Measurements from ENCODE around the gene RAD54L.
"Not testable (repeated sequence)": the region's sequence is repeated elsewhere in the genome, so short reads cannot be mapped to it uniquely, and the experiment has no call there.

RAD54L gene

GRCh38 chr1:46247436-46248121, at the start of gene RAD54L:
Gene RAD54L (plus strand): TSS chr1:46247763. CDS start chr1:46248406, 643 bp downstream.
- DNase-seq (ENCODE audit: low spot score), result peak; percentile 99

DNA sequence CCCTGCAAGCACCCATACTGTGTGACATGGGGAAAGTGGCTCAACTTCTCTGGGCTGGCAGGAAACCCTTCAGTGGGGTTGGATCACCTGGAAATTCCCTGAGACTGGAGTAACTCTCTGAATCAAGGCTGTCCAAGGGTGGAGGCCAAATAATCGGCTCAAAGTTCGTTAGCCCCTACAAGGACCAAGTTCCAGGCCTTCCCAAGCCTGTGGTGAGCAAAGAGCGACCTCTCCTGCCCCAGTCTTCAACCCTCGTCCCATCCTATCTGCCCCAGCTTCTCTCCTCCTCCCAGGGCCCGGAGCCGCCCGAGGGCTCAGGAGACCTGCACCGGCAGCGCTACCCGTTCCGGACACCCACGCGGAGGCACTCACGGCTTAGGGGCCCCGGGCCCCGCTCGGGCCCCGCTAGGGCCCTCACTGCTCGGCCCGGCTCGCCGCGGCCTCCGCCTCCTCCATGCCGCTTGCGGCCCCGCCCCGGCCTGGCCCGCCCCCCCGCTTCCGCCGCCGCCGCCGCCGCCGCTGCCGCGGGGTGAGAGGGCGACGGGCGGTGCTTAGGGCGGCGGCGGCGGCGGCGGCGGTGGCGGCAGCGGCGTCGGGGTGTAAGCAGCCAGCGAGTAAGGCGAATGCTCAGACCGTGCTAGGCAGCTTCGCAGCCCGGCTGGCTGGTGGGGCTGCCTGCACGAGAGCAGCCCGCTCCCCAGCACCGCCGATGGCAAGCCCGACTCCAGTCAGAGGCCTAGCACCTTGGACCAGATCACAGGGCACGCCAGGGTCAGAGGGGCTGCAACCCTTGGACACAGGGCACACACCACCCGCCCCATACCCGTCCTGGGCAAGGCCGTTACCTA, 49.4 kb upstream of the RAD54L start, which contains the start of gene POMGNT1:
Gene POMGNT1 (minus strand): TSS at position 471 of the 848 bp plus-strand sequence. CDS start 613 bp downstream, outside the sequence.
- DNase-seq (ENCODE audit: low spot score), result peak; percentile 97

DNA sequence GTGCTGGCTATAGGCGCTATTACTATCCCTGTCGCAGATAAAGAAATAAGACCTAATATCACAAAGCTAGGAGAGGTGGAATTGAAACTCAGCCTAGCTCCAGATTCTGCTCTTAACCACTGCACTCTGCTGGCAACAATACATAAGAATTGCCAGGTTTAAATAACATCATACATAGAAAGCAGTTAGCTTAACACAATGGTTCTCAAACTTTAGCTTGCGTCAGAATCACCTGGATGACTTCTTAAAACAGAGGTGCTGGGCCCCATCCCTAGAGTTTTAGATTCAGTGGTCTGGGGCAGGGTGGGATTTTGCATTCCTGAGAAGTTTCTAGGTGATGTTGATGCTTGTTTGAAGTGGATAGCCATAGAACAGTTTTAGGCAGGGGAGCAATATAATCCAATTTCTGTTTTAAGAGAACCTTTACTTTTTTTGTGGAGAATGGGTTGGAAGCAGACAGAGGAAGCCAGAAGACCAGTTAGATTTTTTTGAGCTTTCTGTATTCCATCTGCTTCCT, 48.3 kb upstream of the RAD54L start:
- no peak for DNase-seq (ENCODE audit: low spot score)

- DNase-seq (ENCODE audit: low spot score), result no peak
Measured at GRCh38 chr1:46203738-46204405, 43.7 kb upstream of the RAD54L start.

DNA sequence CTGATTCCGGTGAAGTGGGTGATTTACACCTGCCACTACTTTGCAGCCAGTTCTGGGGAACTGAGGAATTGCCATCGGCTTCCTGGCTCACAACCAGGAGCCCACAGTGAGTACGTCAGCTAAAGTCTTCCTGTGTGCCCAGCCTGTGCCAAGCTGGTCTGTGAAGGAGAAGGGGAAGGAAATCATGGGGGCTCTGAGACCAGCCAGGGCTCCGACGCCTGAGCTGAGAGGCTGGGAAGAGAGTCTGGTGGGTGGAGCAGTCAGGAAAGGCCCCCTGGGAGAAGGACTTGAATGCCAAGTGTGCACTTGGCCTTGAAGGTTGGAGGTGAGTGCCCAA, 43.2 kb upstream of the RAD54L start:
- no peak for DNase-seq (ENCODE audit: low spot score)

DNA sequence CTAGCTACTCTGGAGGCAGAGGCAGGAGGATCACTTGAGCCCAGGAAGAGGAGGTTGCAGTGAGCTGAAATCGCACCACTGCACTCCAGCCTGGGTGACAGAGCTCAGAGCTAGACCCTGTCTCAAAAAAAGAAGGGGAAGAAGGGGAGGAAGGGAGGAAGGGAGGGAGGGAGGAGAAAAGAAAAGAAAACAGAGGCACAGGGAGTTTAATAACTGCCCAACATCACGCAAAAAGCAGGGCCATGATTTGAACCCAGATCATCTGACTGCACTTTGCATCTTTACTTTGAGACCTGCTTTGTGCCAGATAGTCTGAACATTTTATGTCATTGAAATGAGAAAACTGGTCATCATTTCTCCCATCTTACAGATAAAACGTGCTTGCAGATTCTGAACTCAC, 42.4 kb upstream of the RAD54L start:
- DNase-seq (ENCODE audit: low spot score), result no peak

DNA sequence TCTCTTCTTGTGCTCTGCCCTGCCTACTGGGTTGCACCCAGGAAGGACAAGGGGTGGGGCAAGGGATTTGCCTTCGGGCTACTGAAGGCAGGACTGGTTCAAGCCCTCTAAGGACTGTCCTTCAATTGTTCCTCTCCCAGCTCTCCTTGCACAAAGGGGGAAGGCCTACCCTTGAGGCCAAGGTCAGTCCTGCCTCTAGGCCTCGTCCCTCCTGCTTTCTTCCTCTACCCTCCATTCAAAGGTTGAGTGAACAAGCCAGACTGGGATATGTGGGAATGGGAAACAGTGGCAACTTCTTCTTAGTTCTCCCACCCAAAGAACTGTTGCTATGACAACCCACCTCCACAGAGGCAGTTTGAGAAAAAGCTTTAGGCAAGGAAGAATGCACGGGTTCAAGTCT, 41.8 kb upstream of the RAD54L start:
- no peak for DNase-seq (ENCODE audit: low spot score)

DNA sequence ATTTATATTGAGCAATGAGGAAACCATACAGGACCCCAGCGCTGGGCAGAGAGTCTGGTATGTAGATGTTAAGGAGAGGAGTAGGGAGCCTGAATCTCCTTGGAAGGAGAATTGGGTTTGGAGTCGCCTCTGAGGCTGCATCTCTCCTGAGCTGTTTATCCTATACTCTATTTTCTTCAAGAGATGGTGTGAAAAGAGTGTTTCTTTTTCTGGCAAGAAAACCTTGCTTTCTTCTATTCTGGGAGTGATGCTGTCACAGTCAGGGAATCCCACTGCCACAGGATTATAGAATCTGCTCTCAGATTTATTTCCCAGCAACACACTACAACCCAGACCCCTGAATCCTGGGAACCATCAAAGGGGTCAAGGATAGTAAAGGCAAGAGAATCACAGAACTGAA, 41.2 kb upstream of the RAD54L start:
- no peak for DNase-seq (ENCODE audit: low spot score)

DNA sequence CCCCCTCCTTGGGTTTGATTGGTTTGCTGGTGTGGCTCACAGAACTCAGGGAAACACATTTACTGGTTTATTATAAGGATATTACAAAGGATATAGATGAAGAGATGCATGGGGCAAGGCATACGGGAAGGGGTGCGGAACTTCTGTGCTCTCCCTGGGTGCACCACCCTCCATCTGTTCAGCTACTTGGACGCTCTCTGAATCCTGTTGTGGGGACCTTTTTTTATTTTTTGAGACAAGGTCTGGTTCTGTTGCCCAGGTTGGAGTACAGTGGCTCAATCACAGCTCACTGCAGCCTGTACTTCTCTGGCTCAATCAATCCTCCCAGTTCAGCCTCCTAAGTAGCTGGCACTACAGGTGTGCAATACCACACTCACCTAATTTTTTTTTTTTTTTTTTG, 37.0 kb upstream of the RAD54L start:
- DNase-seq (ENCODE audit: low spot score), result no peak

DNA sequence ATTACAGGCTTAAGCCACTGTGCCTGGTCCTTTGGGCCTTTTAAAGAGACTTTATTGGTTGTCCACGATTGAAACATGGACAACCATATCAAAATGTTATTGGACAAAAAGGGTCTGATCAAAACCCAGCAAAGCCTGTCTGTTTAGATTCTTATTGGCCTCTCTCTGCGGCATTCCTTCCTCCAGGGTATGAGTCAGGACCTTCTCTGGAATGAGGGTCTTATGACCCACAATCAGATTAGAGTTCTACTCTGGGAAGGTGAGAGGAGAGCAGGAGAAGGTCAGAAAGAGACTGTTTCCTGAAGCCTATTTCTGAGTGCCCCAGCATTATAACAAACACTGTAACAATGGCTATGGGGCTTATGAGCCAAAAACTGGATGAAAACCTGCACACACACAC, 36.5 kb upstream of the RAD54L start:
- no peak for DNase-seq (ENCODE audit: low spot score)

- DNase-seq (ENCODE audit: low spot score), result no peak
Measured at GRCh38 chr1:46215504-46215903, 32.1 kb upstream of the RAD54L start.

DNA sequence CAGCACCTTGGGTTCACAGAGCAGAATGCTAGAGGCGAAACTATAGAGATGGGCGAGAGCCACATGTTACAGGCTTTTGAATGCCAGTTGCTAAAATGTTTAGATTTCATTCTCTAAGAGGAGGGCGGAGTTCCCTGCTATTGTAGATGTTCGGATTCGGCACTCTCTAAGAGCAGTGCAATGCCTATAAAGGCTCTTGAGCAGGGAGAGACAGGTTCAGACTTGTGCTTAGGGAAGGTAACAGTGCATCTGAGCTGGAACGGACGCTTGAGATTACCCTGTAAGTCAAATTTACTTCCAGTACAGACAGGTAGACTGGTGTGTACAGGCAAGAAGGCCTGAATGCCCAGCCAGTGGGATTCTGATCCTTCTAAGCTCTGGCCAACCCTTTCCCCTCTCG, 29.1 kb upstream of the RAD54L start:
- no peak for DNase-seq (ENCODE audit: low spot score)

DNA sequence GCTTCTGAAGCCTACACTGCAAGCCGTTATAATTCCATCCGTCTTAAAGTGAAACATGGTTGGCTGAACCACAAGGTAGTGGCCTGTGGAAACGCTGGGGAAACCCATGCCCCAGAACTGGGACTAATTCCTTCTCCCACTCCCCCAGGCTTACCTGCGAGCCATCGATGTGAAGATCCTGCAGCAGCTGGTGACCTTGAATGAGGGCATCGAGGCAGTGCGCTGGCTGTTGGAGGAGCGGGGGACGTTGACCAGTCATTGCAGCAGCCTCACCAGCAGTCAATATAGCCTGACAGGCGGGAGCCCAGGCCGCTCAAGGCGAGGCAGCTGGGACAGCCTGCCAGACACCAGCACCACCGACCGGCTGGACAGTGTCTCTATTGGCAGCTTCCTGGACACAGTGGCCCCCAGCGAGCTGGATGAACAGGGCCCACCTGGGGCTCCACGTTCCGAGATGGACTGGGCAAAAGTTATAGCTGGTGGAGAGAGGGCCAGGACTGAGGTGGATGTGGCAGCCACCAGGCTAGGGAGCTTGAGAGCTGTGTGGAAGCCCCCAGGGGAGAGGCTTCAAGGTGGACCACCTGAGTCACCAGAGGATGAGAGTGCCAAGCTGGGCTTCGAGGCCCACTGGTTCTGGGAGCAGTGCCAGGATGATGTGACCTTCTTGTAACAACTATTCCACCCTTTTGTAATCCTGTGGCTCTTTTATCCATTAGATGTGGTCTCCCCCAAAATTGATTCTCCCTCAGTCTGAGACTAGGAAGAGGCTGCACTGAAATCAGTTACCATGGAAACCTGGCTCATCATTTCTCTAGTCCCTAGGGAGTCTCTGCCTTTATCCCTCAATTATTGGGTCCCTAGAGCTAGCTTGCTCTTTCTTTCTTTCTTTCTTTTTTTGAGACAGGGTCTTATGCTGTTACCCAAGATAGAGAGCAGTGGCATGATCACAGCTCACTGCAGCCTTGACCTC, 27.7 kb upstream of the RAD54L start:
- DNase-seq (ENCODE audit: low spot score), result no peak

DNA sequence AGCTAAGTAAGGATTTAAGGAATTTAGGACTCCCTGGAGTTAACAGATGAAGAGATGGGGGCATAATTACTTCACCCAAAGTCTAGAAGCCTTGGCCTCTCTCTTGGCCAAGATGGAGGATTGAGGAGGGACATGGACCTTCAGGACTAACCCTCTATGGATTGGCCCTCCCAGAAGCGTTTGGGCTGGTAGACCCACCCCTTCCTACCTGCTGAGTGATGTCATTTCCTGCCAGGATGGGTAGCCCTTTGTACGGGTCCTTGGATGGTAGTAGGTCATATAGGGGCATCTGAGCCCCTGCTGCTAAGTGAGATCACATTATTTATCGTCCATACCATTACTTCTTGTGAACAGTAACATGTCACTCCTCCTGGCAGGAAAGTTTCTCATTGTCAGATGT, 26.8 kb upstream of the RAD54L start:
- no peak for DNase-seq (ENCODE audit: low spot score)

GRCh38 chr1:46221749-46222148, 25.8 kb upstream of the RAD54L start:
- DNase-seq (ENCODE audit: low spot score), result no peak

GRCh38 chr1:46223055-46223454, 24.5 kb upstream of the RAD54L start:
- DNase-seq (ENCODE audit: low spot score), result not testable (repeated sequence)

DNA sequence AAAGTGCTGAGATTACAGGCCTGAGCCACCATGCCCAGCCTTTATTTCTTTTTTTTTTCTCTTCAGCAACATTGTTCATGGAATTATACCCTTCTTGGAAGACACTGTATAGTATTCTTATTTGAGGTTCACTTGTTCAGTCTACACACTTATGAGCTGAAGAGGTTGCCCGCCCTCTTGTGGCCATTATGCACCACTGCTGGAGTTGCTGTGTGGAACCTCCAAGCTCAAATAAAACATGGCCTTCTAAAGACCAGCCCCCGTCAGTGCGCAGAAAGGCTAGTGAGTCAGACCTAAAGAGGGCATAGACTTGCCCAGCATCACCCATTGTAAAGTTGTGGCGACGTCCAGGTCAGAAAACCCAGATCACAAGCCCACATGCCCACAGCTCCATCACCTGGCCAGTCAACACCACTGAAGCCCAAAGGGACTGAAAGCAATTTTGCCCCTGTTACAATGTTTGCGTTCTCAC, 24.1 kb upstream of the RAD54L start:
- peak; percentile 82 for DNase-seq (ENCODE audit: low spot score)

DNA sequence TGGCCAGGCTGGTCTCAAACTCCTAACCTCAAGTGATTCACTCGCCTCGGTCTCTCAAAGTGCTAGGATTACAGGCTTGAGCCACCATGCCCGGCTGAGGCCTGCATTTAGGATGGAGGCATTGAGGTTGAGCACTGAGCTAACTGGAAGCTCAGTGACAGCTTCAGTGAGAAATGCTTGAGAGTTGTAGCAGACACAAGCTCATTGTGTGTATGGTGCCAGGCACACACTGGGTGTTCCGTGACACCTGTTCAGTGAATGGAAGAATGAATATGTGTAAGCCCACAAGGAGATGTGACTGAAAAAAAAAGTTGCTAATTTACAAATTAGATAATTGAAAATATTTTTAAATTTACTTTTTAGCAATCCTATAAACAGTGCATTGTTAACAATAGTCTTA, 22.6 kb upstream of the RAD54L start:
- DNase-seq (ENCODE audit: low spot score), result no peak

DNA sequence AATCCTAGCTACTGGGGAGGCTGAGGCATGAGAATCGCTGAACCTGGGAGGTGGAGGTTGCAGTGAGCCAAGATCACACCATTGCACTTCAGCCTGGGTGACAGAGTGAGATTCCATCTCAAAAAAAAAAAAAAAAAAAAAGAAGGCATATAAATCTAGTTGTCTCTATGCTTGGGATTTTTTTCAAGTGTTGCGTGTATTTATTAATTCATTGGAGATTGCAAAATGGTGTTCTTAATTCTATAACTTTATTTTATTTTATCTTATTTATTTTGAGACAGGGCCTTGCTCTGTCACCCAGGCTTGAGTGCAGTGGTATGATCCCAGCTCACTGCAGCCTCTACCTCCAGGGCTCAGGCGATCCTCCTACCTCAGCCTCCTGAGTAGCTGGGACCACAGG, 16.3 kb upstream of the RAD54L start:
- DNase-seq (ENCODE audit: low spot score), result not testable (repeated sequence)

DNA sequence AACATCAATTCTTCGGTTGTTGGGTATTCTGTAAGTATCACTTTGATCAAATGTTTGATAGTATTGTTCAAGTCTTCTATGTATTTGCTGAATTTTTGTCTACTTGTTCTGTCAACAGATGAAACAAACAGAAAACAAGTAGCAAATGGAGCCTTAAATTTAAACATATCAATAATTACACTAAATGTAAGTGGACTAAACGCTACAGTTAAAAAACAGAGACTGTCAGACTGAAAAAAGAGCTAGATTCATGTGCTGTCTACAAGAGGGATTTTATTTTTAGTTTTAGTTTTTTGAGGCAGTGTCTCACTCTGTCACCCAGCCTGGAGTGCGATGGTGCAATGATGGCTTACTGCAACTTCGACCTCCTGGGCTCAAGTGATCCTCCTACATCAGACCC, 10.7 kb upstream of the RAD54L start:
- no peak for DNase-seq (ENCODE audit: low spot score)

DNA sequence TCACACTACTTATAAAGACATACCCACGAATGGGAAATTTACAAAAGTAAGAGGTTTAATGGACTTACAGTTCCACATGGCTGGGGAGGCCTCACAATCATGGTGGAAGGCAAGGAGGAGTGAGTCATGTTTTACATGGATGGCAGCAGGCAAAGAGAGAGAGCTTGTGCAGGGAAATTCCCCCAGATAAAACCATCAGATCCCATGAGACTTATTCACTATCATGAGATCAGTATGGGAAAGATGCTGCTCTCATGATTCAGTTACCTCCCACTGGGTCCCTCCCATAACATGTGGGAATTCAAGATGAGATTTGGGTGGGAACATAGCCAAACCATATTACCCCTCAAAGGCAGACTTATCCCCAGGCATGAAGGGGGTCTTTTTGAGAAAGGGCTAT, 8.7 kb upstream of the RAD54L start:
- not testable (repeated sequence) for DNase-seq (ENCODE audit: low spot score)
